Karpas-422 (cell line): Measurements from ENCODE around the gene OR2C1. TPM values are rescaled to one million over a fixed set of nuclear protein-coding genes. Genes with fewer than 3 reads are reported as not detected.

ENCODE experiments used
- DNase-seq: peaks from one replicate; pipeline ENCODE4 v3.0.0-alpha.2; 2015
- H2AFZ ChIP-seq: fragments of 200-600 bp; sonication (generic); 2 replicates; pipeline ENCODE4 v1.6.1; 2014; ENCODE audit warnings: antibody characterized with exemption, low read length, mixed read lengths
- H3K27ac ChIP-seq: fragments of 200-600 bp; sonication (generic); 2 replicates; pipeline ENCODE4 v1.5.1; 2014; ENCODE audit warnings: mild to moderate bottlenecking, low read length, moderate library complexity
- H3K27me3 ChIP-seq: fragments of 200-600 bp; sonication (generic); 2 replicates; pipeline ENCODE4 v1.6.1; 2014; ENCODE audit warnings: low read length, mixed read lengths
- H3K36me3 ChIP-seq: fragments of 200-600 bp; sonication (generic); 2 replicates; pipeline ENCODE4 v1.6.1; 2014; ENCODE audit warnings: low read length, mixed read lengths; ENCODE audit not compliant: insufficient read depth
- H3K4me1 ChIP-seq: fragments of 200-600 bp; sonication (generic); 2 replicates; pipeline ENCODE4 v1.6.1; 2014; ENCODE audit warnings: mild to moderate bottlenecking, low read length, mixed read lengths
- H3K4me2 ChIP-seq: fragments of 200-600 bp; sonication (generic); 2 replicates; pipeline ENCODE4 v1.6.1; 2014; ENCODE audit warnings: low read length, low read depth, mild to moderate bottlenecking; ENCODE audit not compliant: poor library complexity, severe bottlenecking
- H3K4me3 ChIP-seq: fragments of 200-600 bp; sonication (generic); 2 replicates; pipeline ENCODE4 v1.5.1; 2014; ENCODE audit warnings: mild to moderate bottlenecking, antibody characterized with exemption, low read length, mixed read lengths
- H3K79me2 ChIP-seq: fragments of 200-600 bp; sonication (generic); 2 replicates; pipeline ENCODE4 v1.6.1; 2014; ENCODE audit warnings: mild to moderate bottlenecking, low read length, mixed read lengths
- H3K9ac ChIP-seq: fragments of 200-600 bp; sonication (generic); 2 replicates; pipeline ENCODE4 v1.6.0; 2014; ENCODE audit warnings: low read length
- H3K9me2 ChIP-seq: fragments of 200-600 bp; sonication (generic), shearing (Covaris generic); replicated peaks from 2 replicates; pipeline ENCODE4 v1.6.0; 2014; ENCODE audit warnings: mild to moderate bottlenecking, low read length, moderate library complexity; ENCODE audit not compliant: insufficient read depth
- H3K9me3 ChIP-seq: fragments of 300-700, 200-600 bp; sonication (generic); 2 replicates; pipeline ENCODE4 v1.6.1; 2014; ENCODE audit warnings: low read length, mixed read lengths
- H4K20me1 ChIP-seq: fragments of 200-600 bp; sonication (generic); 2 replicates; pipeline ENCODE4 v1.6.1; 2014; ENCODE audit warnings: mild to moderate bottlenecking, antibody characterized with exemption, low read length, low read depth; ENCODE audit not compliant: insufficient read depth
- total RNA-seq: library from RNA; depleted of rRNA; stranded (reverse); fragments of >200 nt; shearing (Covaris generic); gene quantifications from 2 replicates; pipeline ENCODE4 v1.2.3, GENCODE V29; 2014; ENCODE audit warnings: low replicate concordance

OR2C1 gene
- total RNA-seq, 1 experiment from 2014 or later: not detected

GRCh38 chr16:3364774-3365427 lies 9.2 kb downstream of the OR2C1 start:
- Histone ChIP-seq H3K79me2 (no peaks in the 10 kb centered on the region), H3K9me3 (no peaks in the 10 kb centered on the region), H3K9ac (no peak overlapping the region), H3K4me2 (no peak overlapping the region), H3K27ac (no peak overlapping the region), H3K4me3 (no peak overlapping the region), H3K4me1 (no peaks in the 10 kb centered on the region), H3K9me2 (no peaks in the 10 kb centered on the region), H2AFZ (no peak overlapping the region), H3K27me3 (no peaks in the 10 kb centered on the region), H4K20me1 (no peaks in the 10 kb centered on the region), H3K36me3 (no peaks in the 10 kb centered on the region)
- no peak for DNase-seq

GRCh38 chr16:3369073-3369472 lies 13.4 kb downstream of the OR2C1 start:
- Histone ChIP-seq H3K4me2 (no peak overlapping the region), H3K79me2 (no peaks in the 10 kb centered on the region), H3K9me3 (no peaks in the 10 kb centered on the region), H3K27me3 (no peaks in the 10 kb centered on the region), H3K4me3 (no peak overlapping the region), H3K36me3 (no peaks in the 10 kb centered on the region), H3K9ac (no peak overlapping the region), H3K9me2 (no peaks in the 10 kb centered on the region), H3K27ac (no peak overlapping the region), H4K20me1 (no peaks in the 10 kb centered on the region), H3K4me1 (peaks cover 4% of the 10 kb centered on the region), H2AFZ (no peak overlapping the region)
- DNase-seq: no peak

GRCh38 chr16:3375680-3376079 lies 20.0 kb downstream of the OR2C1 start:
- Histone ChIP-seq H3K9me3 (no peaks in the 10 kb centered on the region), H3K27me3 (no peaks in the 10 kb centered on the region), H3K27ac (no peak overlapping the region), H3K9me2 (no peaks in the 10 kb centered on the region), H4K20me1 (no peaks in the 10 kb centered on the region), H3K4me3 (no peak overlapping the region), H3K4me2 (no peak overlapping the region), H3K4me1 (peaks cover 12% of the 10 kb centered on the region), H3K9ac (no peak overlapping the region), H3K79me2 (no peaks in the 10 kb centered on the region), H2AFZ (no peak overlapping the region), H3K36me3 (no peaks in the 10 kb centered on the region)
- DNase-seq: no peak

- DNase-seq: no peak
- peaks cover 15% of the 10 kb centered on the region for H3K36me3 ChIP-seq
- no peaks in the 10 kb centered on the region for H3K9me2 ChIP-seq
- no peak overlapping the region for H3K27ac ChIP-seq
- no peak overlapping the region for H3K9ac ChIP-seq
- peaks cover 12% of the 10 kb centered on the region for H3K4me1 ChIP-seq
- H2AFZ ChIP-seq: no peak overlapping the region
- H3K79me2 ChIP-seq: no peaks in the 10 kb centered on the region
- no peaks in the 10 kb centered on the region for H3K27me3 ChIP-seq
- no peak overlapping the region for H3K4me2 ChIP-seq
- H4K20me1 ChIP-seq: no peaks in the 10 kb centered on the region
- no peak overlapping the region for H3K4me3 ChIP-seq
- peaks cover 17% of the 10 kb centered on the region for H3K9me3 ChIP-seq
Observed at GRCh38 chr16:3377917-3378316, 22.2 kb downstream of the OR2C1 start.

GRCh38 chr16:3383045-3383448 lies 27.4 kb downstream of the OR2C1 start:
- Histone ChIP-seq H2AFZ (no peak overlapping the region), H3K27me3 (no peaks in the 10 kb centered on the region), H3K27ac (no peak overlapping the region), H3K9ac (no peak overlapping the region), H4K20me1 (no peaks in the 10 kb centered on the region), H3K4me1 (no peaks in the 10 kb centered on the region), H3K4me2 (no peak overlapping the region), H3K36me3 (peaks cover 53% of the 10 kb centered on the region), H3K9me2 (no peaks in the 10 kb centered on the region), H3K79me2 (peaks cover 9% of the 10 kb centered on the region), H3K9me3 (peaks cover 40% of the 10 kb centered on the region), H3K4me3 (no peak overlapping the region; the same call in 1 of the 2 replicates)
- no peak for DNase-seq

GRCh38 chr16:3388325-3388724 lies 32.6 kb downstream of the OR2C1 start:
- DNase-seq: no peak
- peaks cover 39% of the 10 kb centered on the region for H3K79me2 ChIP-seq
- no peak overlapping the region for H3K27ac ChIP-seq
- no peak overlapping the region for H3K4me3 ChIP-seq
- H3K4me1 ChIP-seq: no peaks in the 10 kb centered on the region
- no peaks in the 10 kb centered on the region for H3K9me2 ChIP-seq
- peaks cover 30% of the 10 kb centered on the region for H3K9me3 ChIP-seq
- no peak overlapping the region for H3K4me2 ChIP-seq
- no peak overlapping the region for H2AFZ ChIP-seq
- no peak overlapping the region for H3K9ac ChIP-seq
- H3K36me3 ChIP-seq: peaks cover 82% of the 10 kb centered on the region
- no peaks in the 10 kb centered on the region for H3K27me3 ChIP-seq
- H4K20me1 ChIP-seq: no peaks in the 10 kb centered on the region

GRCh38 chr16:3389663-3390338 lies 34.1 kb downstream of the OR2C1 start:
- Histone ChIP-seq H3K79me2 (peaks cover 53% of the 10 kb centered on the region), H3K27ac (no peak overlapping the region), H3K9me3 (peaks cover 15% of the 10 kb centered on the region), H3K36me3 (peaks cover 82% of the 10 kb centered on the region), H2AFZ (no peak overlapping the region), H3K4me1 (no peaks in the 10 kb centered on the region), H3K4me2 (no peak overlapping the region), H4K20me1 (no peaks in the 10 kb centered on the region), H3K9me2 (no peaks in the 10 kb centered on the region), H3K4me3 (no peak overlapping the region), H3K27me3 (no peaks in the 10 kb centered on the region), H3K9ac (no peak overlapping the region)
- DNase-seq: no peak

GRCh38 chr16:3400446-3400778 lies 44.7 kb downstream of the OR2C1 start:
- H3K36me3 ChIP-seq: peaks cover 63% of the 10 kb centered on the region
- peaks cover 33% of the 10 kb centered on the region for H3K9me3 ChIP-seq
- H3K79me2 ChIP-seq: peaks cover 78% of the 10 kb centered on the region
- no peak for DNase-seq
- H3K4me3 ChIP-seq: peak overlapping the region; percentile 88
- H2AFZ ChIP-seq: no peak overlapping the region
- H3K9ac ChIP-seq: peak overlapping the region; percentile 77
- no peaks in the 10 kb centered on the region for H4K20me1 ChIP-seq
- no peaks in the 10 kb centered on the region for H3K27me3 ChIP-seq
- no peaks in the 10 kb centered on the region for H3K9me2 ChIP-seq
- no peak overlapping the region; the same call in 1 of the 2 replicates for H3K27ac ChIP-seq
- H3K4me2 ChIP-seq: peak overlapping the region; percentile 79
- peaks cover 8% of the 10 kb centered on the region for H3K4me1 ChIP-seq
